Natural killer cell (primary cell): ENCODE results near the gene FGFR1OP2. TPM values are rescaled to one million over a fixed set of nuclear protein-coding genes. Genes with fewer than 3 reads are reported as not detected.
A peak's percentile ranks its signal among the peaks of the same experiment; 100 is the strongest.

Experiments used
- ATAC-seq, 3 donors: fragments of 150-1000 bp in 2 of 3; fragments of 200-7000 bp in 1 of 3; cut with Tn5 transposase; 1 replicate in 1 of 3; 2 replicates in 2 of 3; pipeline ENCODE4 v1.10.0; 2021; ENCODE audit warnings: mild to moderate bottlenecking in 2 of 3, moderate library complexity in 2 of 3
- DNase-seq, 2 donors: peaks; one replicate each; pipeline versions ENCODE4 v3.0.0 to v3.0.0-alpha.2; 2013 to 2021; ENCODE audit warnings: mixed read lengths in 1 of 2
- H3K27ac ChIP-seq: one replicate; pipeline ENCODE4 v1.5.1; 2013; ENCODE audit warnings: mild to moderate bottlenecking, low read length
- H3K27me3 ChIP-seq: one replicate; pipeline ENCODE4 v1.6.1; 2013; ENCODE audit warnings: low read length; ENCODE audit not compliant: control insufficient read depth, insufficient read depth
- H3K36me3 ChIP-seq: one replicate; pipeline ENCODE4 v1.6.1; 2013; ENCODE audit warnings: low read length; ENCODE audit not compliant: control insufficient read depth, insufficient read depth
- H3K4me1 ChIP-seq: one replicate; pipeline ENCODE4 v1.6.1; 2013; ENCODE audit warnings: low read length; ENCODE audit not compliant: control insufficient read depth, insufficient read depth
- H3K4me3 ChIP-seq: one replicate; pipeline ENCODE4 v1.5.1; 2013; ENCODE audit warnings: low read length
- H3K9me3 ChIP-seq: one replicate; pipeline ENCODE4 v1.6.1; 2013; ENCODE audit warnings: low read length; ENCODE audit not compliant: control insufficient read depth, insufficient read depth
- H3K27ac Mint-ChIP-seq, 2 donors: one replicate each; pipeline ENCODE4 v1.8.0; 2022; ENCODE audit warnings: mild to moderate bottlenecking in 2 of 2, mixed read lengths in 2 of 2, moderate library complexity in 1 of 2
- H3K27me3 Mint-ChIP-seq, 2 donors: one replicate each; pipeline ENCODE4 v1.8.0; 2022; ENCODE audit warnings: low read depth in 2 of 2, mixed read lengths in 2 of 2
- H3K36me3 Mint-ChIP-seq: one replicate; pipeline ENCODE4 v1.8.0; 2022; ENCODE audit warnings: mixed read lengths
- H3K4me1 Mint-ChIP-seq, 2 donors: one replicate each; pipeline ENCODE4 v1.8.0; 2022; ENCODE audit warnings: mixed read lengths in 2 of 2
- H3K4me3 Mint-ChIP-seq: one replicate; pipeline ENCODE4 v1.8.0; 2022; ENCODE audit warnings: mild to moderate bottlenecking, moderate library complexity, mixed read lengths
- H3K9me3 Mint-ChIP-seq, 2 donors: one replicate each; pipeline ENCODE4 v1.8.0; 2022; ENCODE audit warnings: mixed read lengths in 2 of 2
- WGBS: methylation state at CpG from one replicate; pipeline ENCODE4 v1.1.7; 2013; ENCODE audit warnings: missing lambda C conversion rate; ENCODE audit not compliant: insufficient coverage; 5-methylcytosine and 5-hydroxymethylcytosine counted together
- intact Hi-C: fragments of 100-400 bp; cut with micrococcal nuclease; formaldehyde crosslinking; loops from one replicate; pipeline ENCODE4 v1.14.2; 2022
- total RNA-seq, 4 donors: library from RNA; stranded (reverse); fragments of 120-200 nt in 1 of 4; gene quantifications; one replicate each; pipeline versions ENCODE4 v1.2.3 to v1.2.4, GENCODE V29; 2013 to 2022
- TF ChIP-seq, protein P1 (sequence below): fragments of 200-600 bp; IDR thresholded peaks from one replicate; pipeline ENCODE4 v1.8.0; 2022; ENCODE audit warnings: antibody characterized with exemption

FGFR1OP2 gene
- total RNA-seq, 3 donors from 2014 or later (not counting 1 experiment from before 2014, with no cell fraction given): 43.3 to 59.9 (median 45.3) TPM

GRCh38 chr12:26997003-26997402, 58.7 kb downstream of the FGFR1OP2 start:
- peaks cover 39% of the 10 kb centered on the region for H3K36me3 ChIP-seq
- H3K4me1 ChIP-seq: peaks cover 6% of the 10 kb centered on the region
- no peak overlapping the region for H3K27ac ChIP-seq
- DNase-seq (no peak), ATAC-seq (no peak)
- Mint-ChIP-seq H3K36me3 (no peaks in the 10 kb centered on the region), H3K4me3 (no peak overlapping the region), H3K27ac (peak overlapping the region; percentile 7 to 30), H3K27me3 (no peaks in the 10 kb centered on the region), H3K9me3 (no peaks in the 10 kb centered on the region), H3K4me1 (peaks cover 29 to 30% of the 10 kb centered on the region in 2 donors)
- 40% methylated on average over 1 of the region's 2 CpGs for WGBS
- H3K27me3 ChIP-seq: no peaks in the 10 kb centered on the region
- no peaks in the 10 kb centered on the region for H3K9me3 ChIP-seq
- H3K4me3 ChIP-seq: no peak overlapping the region
- intact Hi-C loops: no loop called here
- TF ChIP-seq, protein P1, sequence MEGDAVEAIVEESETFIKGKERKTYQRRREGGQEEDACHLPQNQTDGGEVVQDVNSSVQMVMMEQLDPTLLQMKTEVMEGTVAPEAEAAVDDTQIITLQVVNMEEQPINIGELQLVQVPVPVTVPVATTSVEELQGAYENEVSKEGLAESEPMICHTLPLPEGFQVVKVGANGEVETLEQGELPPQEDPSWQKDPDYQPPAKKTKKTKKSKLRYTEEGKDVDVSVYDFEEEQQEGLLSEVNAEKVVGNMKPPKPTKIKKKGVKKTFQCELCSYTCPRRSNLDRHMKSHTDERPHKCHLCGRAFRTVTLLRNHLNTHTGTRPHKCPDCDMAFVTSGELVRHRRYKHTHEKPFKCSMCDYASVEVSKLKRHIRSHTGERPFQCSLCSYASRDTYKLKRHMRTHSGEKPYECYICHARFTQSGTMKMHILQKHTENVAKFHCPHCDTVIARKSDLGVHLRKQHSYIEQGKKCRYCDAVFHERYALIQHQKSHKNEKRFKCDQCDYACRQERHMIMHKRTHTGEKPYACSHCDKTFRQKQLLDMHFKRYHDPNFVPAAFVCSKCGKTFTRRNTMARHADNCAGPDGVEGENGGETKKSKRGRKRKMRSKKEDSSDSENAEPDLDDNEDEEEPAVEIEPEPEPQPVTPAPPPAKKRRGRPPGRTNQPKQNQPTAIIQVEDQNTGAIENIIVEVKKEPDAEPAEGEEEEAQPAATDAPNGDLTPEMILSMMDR: no peak

DNA sequence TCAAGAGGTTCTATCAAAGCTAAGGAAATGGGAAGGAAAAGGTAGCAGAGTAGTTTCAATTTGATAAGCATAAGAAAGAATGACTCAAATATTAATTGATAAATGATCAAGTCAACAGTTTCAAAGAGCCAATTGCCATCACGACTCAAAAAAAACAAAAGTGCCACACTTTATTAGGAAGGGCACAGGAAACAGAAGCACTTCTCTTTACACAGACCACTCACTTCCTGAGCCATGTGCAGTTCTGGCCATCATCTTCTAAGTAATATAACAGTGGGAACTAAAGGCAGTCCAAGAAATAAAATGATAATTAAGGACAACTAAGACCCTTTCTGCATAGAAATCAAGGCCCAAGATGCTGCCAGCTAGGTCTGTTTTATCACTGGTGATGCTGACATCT, 62.7 kb downstream of the FGFR1OP2 start:
- no peaks in the 10 kb centered on the region for H3K36me3 Mint-ChIP-seq
- peak overlapping the region; percentile 2 to 29 for H3K27ac Mint-ChIP-seq
- H3K4me1 ChIP-seq: peaks cover 6% of the 10 kb centered on the region
- no peaks in the 10 kb centered on the region for H3K27me3 ChIP-seq
- H3K36me3 ChIP-seq: peaks cover 17% of the 10 kb centered on the region
- TF ChIP-seq, protein P1: no peak
- ATAC-seq (no peak), DNase-seq (no peak)
- H3K27me3 Mint-ChIP-seq: no peaks in the 10 kb centered on the region
- H3K9me3 Mint-ChIP-seq: no peaks in the 10 kb centered on the region
- 0% methylated on average over 1 of the region's 1 CpG for WGBS
- H3K4me3 ChIP-seq: no peak overlapping the region
- intact Hi-C loops: no loop called here
- H3K4me3 Mint-ChIP-seq: no peak overlapping the region
- H3K4me1 Mint-ChIP-seq: peaks cover 46 to 49% of the 10 kb centered on the region in 2 donors
- no peaks in the 10 kb centered on the region for H3K9me3 ChIP-seq
- no peak overlapping the region for H3K27ac ChIP-seq

GRCh38 chr12:27001663-27002062, 63.4 kb downstream of the FGFR1OP2 start:
- Histone ChIP-seq H3K9me3 (no peaks in the 10 kb centered on the region), H3K36me3 (peaks cover 11% of the 10 kb centered on the region), H3K27ac (no peak overlapping the region), H3K4me3 (no peak overlapping the region), H3K4me1 (peaks cover 6% of the 10 kb centered on the region), H3K27me3 (no peaks in the 10 kb centered on the region)
- 79% methylated on average over 3 of the region's 5 CpGs for WGBS
- H3K9me3 Mint-ChIP-seq: no peaks in the 10 kb centered on the region
- no peaks in the 10 kb centered on the region for H3K27me3 Mint-ChIP-seq
- no peak for DNase-seq
- H3K4me1 Mint-ChIP-seq: peaks cover 46 to 49% of the 10 kb centered on the region in 2 donors
- H3K27ac Mint-ChIP-seq: peak overlapping the region in 1 of 2 donors; percentile 5
- intact Hi-C loops: no loop called here
- TF ChIP-seq, protein P1: no peak
- no peak for ATAC-seq
- H3K36me3 Mint-ChIP-seq: no peaks in the 10 kb centered on the region
- H3K4me3 Mint-ChIP-seq: no peak overlapping the region

- H3K27ac Mint-ChIP-seq: peak overlapping the region in 1 of 2 donors; percentile 5
- H3K27me3 Mint-ChIP-seq: no peaks in the 10 kb centered on the region
Observed at GRCh38 chr12:27002141-27002540, 63.9 kb downstream of the FGFR1OP2 start.

More at GRCh38 chr12:27002141-27002540, 63.9 kb downstream of the FGFR1OP2 start:
- Mint-ChIP-seq H3K4me3 (no peak overlapping the region), H3K36me3 (no peaks in the 10 kb centered on the region), H3K9me3 (no peaks in the 10 kb centered on the region), H3K4me1 (peaks cover 45 to 49% of the 10 kb centered on the region in 2 donors)
- Histone ChIP-seq H3K4me3 (no peak overlapping the region), H3K4me1 (peaks cover 6% of the 10 kb centered on the region), H3K27me3 (no peaks in the 10 kb centered on the region), H3K9me3 (no peaks in the 10 kb centered on the region), H3K27ac (no peak overlapping the region), H3K36me3 (peaks cover 10% of the 10 kb centered on the region)
- intact Hi-C loops: no loop called here
- 100% methylated on average over 1 of the region's 5 CpGs for WGBS
- DNase-seq (no peak), ATAC-seq (no peak)
- TF ChIP-seq, protein P1: no peak
